Stimulated activated CD4-positive, alpha-beta T cell treated with anti-CD3 and anti-CD28 coated beads, Interleukin-15, amount 100 ng/mL, for 24 hours (primary cell): ENCODE measurements around the gene PCDHA9.
"Not testable (repeated sequence)": the region's sequence is repeated elsewhere in the genome, so short reads cannot be mapped to it uniquely, and the experiment has no call there.

Experiments
- DNase-seq: peaks from one replicate; pipeline ENCODE4 v3.0.0-alpha.2; 2020

Gene PCDHA9, protein sequence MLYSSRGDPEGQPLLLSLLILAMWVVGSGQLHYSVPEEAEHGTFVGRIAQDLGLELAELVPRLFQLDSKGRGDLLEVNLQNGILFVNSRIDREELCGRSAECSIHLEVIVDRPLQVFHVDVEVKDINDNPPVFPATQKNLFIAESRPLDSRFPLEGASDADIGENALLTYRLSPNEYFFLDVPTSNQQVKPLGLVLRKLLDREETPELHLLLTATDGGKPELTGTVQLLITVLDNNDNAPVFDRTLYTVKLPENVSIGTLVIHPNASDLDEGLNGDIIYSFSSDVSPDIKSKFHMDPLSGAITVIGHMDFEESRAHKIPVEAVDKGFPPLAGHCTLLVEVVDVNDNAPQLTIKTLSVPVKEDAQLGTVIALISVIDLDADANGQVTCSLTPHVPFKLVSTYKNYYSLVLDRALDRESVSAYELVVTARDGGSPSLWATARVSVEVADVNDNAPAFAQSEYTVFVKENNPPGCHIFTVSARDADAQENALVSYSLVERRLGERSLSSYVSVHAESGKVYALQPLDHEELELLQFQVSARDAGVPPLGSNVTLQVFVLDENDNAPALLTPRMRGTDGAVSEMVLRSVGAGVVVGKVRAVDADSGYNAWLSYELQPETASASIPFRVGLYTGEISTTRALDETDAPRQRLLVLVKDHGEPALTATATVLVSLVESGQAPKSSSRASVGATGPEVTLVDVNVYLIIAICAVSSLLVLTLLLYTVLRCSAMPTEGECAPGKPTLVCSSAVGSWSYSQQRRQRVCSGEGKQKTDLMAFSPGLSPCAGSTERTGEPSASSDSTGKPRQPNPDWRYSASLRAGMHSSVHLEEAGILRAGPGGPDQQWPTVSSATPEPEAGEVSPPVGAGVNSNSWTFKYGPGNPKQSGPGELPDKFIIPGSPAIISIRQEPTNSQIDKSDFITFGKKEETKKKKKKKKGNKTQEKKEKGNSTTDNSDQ

DNA sequence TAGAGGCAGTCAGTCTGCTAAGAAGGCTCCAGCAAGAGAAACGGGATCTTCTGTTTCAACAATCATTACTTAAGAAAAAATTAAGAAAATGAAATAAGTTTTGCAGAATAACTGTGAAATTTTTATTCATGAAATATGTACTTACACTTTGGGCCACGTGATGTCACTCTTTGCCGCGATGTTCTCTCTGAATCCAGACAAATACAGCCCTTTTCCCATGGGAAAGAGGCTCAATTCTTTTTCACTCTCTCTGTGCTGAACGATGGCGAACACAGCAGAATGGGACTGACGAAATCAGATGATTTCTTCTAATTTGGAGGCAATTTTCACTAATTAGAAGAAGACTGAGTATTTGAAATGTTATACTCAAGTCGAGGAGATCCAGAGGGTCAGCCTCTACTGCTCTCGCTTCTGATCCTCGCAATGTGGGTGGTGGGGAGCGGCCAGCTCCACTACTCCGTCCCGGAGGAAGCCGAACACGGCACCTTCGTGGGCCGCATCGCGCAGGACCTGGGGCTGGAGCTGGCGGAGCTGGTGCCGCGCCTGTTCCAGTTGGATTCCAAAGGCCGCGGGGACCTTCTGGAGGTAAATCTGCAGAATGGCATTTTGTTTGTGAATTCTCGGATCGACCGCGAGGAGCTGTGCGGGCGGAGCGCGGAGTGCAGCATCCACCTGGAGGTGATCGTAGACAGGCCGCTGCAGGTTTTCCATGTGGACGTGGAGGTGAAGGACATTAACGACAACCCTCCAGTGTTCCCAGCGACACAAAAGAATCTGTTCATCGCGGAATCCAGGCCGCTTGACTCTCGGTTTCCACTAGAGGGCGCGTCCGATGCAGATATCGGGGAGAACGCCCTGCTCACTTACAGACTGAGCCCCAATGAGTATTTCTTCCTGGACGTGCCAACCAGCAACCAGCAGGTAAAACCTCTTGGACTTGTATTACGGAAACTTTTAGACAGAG is at the start of gene PCDHA9:
Gene PCDHA9 (plus strand): TSS at position 244 of the 964 bp plus-strand sequence. CDS start 114 bp downstream, at position 358.
- DNase-seq: not testable (repeated sequence)

DNA sequence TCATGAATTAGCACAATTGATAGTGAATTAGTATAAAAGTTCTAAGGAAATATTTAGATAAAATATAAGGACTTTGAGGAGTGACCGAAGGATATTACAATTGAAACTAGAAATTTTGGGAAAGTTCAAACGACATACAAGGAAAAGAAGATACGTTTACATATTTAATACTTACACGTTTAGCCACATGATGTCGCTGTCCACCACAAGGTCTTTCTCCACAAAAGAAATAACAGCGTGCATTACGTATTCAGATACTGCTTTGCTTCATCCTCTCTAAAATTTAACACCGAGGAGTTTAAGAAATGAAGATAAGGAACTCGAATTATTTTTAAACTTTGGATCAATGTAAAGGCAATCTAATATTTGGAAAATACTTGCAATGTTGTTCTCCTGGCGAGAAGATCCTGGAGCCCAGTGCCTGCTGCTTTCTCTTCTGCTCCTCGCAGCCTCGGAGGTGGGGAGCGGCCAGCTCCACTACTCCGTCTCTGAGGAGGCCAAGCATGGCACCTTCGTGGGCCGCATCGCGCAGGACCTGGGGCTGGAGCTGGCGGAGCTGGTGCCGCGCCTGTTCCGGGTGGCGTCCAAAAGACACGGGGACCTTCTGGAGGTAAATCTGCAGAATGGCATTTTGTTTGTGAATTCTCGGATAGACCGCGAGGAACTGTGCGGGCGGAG is 47.2 kb upstream of the PCDHA9 start, which contains the start of gene PCDHA3:
Gene PCDHA3 (plus strand): TSS at position 242 of the 678 bp plus-strand sequence.
- DNase-seq: no peak

DNA sequence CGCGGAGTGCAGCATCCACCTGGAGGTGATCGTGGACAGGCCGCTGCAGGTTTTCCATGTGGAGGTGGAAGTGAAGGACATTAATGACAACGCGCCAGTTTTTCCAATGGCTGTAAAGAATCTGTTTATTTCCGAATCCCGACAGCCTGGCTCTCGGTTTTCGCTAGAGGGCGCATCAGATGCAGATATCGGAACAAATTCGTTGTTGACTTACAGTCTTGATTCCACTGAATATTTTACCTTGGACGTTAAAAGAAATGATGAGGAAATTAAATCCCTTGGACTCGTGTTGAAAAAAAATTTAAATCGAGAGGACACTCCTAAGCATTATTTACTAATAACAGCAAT is 46.7 kb upstream of the PCDHA9 start:
- no peak for DNase-seq

DNA sequence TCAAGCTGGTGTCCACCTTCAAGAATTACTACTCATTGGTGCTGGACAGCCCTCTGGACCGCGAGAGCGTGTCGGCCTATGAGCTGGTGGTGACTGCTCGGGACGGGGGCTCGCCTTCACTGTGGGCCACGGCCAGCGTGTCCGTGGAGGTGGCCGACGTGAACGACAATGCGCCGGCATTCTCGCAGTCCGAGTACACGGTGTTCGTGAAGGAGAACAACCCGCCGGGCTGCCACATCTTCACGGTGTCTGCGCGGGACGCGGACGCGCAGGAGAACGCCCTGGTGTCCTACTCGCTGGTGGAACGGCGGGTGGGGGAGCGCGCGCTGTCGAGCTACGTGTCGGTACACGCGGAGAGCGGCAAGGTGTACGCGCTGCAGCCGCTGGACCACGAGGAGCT is 45.8 kb upstream of the PCDHA9 start:
- DNase-seq: not testable (repeated sequence)

DNA sequence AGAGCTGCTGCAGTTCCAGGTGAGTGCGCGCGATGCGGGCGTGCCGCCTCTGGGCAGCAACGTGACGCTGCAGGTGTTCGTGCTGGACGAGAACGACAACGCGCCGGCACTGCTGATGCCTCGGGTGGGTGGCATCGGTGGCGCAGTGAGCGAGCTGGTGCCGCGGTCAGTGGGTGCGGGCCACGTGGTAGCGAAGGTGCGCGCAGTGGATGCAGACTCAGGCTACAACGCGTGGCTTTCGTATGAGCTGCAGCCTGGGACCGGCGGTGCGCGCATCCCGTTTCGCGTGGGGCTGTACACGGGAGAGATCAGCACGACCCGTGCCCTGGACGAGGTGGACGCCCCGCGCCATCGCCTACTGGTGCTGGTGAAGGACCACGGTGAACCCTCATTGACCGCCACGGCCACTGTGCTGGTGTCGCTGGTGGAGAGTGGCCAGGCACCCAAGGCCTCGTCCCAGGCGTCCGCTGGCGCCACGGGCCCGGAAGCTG is 45.4 kb upstream of the PCDHA9 start:
- no peak for DNase-seq

DNA sequence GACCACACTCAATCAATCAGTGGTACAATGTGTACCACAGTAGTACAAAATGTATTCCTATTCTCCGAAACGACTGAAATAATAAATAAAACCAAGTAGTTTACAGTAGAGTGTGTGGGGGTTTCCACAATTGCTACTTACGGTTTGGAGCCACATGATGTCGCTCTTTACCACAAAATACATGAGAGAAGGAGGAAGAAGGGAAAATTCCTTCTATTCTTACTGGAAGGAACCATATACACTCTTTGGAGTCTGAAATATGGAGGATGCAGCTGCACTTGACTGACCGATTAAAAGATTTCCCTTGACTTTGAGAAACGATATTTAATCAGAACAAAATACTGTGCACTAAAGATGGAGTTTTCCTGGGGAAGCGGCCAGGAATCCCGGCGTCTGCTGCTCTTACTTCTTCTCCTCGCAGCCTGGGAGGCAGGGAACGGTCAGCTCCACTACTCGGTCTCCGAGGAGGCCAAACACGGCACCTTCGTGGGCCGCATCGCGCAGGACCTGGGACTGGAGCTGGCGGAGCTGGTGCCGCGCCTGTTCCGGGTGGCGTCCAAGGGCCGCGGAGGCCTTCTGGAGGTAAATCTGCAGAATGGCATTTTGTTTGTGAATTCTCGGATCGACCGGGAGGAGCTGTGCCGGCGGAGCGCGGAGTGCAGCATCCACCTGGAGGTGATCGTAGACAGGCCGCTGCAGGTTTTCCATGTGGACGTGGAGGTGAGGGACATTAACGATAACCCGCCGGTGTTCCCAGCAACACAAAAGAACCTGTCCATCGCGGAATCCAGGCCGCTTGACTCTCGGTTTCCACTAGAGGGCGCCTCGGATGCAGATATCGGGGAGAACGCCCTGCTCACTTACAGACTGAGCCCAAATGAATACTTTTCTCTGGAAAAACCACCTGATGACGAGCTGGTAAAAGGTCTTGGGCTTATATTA is 41.1 kb upstream of the PCDHA9 start, which contains the start of gene PCDHA4:
Gene PCDHA4 (plus strand): TSS at position 235 of the 942 bp plus-strand sequence.
- DNase-seq: peak; percentile 41

DNA sequence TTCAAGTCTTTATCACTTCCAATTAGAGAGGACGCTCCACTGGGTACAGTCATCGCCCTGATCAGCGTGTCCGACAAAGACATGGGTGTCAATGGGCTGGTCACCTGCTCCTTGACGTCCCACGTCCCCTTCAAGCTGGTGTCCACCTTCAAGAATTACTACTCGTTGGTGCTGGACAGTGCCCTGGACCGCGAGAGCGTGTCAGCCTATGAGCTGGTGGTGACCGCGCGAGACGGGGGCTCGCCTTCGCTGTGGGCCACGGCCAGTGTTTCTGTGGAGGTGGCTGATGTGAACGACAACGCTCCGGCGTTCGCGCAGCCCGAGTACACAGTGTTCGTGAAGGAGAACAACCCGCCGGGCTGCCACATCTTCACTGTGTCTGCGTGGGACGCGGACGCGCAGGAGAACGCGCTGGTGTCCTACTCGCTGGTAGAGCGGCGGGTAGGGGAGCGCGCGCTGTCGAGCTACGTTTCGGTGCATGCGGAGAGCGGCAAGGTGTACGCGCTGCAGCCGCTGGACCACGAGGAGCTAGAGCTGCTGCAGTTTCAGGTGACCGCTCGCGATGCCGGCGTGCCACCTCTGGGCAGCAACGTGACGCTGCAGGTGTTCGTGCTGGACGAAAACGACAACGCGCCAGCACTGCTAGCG is 39.8 kb upstream of the PCDHA9 start:
- not testable (repeated sequence) for DNase-seq

DNA sequence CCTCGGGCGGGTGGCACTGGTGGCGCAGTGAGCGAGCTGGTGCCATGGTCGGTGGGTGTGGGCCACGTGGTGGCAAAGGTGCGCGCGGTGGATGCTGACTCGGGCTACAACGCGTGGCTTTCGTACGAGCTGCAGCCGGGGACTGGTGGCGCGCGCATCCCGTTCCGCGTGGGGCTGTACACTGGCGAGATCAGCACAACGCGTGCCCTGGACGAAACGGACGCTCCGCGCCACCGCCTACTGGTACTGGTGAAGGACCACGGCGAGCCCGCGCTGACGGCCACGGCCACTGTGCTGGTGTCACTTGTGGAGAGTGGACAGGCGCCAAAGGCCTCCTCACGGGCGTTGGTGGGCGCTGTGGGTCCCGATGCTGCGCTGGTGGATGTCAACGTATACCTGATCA is 39.3 kb upstream of the PCDHA9 start:
- no peak for DNase-seq

DNA sequence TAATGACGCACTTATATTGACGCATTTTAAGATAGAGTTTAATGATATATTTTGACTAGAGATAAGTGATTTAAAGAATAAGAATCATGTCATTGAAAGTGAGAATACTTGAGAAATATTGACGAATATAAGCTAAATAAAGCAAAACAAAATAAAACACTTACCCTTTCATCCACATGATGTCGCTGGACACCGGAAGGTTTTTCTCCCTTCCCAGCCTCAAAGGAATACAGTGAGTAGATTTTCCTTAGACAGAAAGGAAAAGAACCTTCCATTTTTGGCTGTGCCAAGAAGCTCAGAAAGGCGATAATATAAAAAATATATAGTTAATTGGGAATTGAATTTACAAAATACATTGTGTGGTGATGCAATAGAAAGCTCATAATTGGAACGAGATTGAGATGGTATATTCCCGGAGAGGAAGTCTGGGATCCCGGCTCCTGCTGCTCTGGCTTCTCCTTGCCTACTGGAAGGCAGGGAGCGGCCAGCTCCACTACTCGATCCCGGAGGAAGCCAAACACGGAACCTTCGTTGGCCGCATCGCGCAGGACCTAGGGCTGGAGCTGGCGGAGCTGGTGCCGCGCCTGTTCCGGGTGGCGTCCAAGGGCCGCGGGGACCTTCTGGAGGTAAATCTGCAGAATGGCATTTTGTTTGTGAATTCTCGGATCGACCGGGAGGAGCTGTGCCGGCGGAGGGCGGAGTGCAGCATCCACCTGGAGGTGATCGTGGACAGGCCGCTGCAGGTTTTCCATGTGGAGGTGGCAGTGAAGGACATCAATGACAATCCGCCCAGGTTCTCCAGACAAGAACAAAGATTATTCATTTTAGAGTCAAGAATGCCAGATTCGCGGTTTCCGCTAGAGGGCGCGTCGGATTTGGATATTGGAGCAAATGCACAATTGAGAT is 26.6 kb upstream of the PCDHA9 start, which contains the start of gene PCDHA5:
Gene PCDHA5 (plus strand): TSS at position 239 of the 906 bp plus-strand sequence.
- DNase-seq: peak; percentile 51

DNA sequence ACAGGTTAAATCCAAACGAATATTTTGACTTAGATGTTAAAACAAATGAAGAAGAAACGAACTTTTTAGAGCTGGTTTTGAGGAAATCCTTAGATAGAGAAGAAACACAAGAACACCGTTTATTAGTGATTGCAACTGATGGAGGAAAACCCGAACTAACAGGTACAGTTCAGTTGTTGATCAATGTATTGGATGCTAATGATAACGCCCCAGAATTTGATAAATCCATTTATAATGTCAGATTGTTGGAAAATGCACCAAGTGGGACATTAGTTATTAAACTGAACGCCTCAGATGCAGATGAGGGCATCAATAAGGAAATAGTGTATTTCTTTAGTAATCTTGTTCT is 25.9 kb upstream of the PCDHA9 start:
- no peak for DNase-seq

DNA sequence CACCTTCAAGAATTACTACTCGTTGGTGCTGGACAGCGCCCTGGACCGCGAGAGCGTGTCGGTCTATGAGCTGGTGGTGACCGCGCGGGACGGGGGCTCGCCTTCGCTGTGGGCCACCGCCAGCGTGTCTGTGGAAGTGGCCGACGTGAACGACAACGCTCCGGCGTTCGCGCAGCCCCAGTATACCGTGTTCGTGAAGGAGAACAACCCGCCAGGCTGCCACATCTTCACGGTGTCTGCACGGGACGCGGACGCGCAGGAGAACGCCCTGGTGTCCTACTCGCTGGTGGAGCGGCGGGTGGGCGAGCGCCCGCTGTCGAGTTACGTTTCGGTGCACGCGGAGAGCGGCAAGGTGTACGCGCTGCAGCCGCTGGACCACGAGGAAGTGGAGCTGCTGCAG is 25.2 kb upstream of the PCDHA9 start:
- DNase-seq: not testable (repeated sequence)

DNA sequence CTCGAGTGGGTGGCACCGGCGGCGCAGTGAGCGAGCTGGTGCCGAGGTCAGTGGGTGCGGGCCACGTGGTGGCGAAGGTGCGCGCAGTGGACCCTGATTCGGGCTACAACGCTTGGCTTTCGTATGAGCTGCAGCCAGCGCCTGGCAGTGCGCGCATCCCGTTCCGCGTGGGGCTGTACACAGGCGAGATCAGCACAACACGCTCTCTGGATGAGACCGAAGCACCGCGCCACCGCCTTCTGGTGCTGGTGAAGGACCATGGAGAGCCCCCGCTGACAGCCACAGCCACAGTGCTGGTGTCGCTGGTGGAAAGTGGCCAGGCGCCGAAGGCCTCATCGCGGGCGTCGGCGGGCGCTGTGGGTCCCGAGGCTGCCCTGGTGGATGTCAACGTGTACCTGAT is 24.7 kb upstream of the PCDHA9 start:
- no peak for DNase-seq

DNA sequence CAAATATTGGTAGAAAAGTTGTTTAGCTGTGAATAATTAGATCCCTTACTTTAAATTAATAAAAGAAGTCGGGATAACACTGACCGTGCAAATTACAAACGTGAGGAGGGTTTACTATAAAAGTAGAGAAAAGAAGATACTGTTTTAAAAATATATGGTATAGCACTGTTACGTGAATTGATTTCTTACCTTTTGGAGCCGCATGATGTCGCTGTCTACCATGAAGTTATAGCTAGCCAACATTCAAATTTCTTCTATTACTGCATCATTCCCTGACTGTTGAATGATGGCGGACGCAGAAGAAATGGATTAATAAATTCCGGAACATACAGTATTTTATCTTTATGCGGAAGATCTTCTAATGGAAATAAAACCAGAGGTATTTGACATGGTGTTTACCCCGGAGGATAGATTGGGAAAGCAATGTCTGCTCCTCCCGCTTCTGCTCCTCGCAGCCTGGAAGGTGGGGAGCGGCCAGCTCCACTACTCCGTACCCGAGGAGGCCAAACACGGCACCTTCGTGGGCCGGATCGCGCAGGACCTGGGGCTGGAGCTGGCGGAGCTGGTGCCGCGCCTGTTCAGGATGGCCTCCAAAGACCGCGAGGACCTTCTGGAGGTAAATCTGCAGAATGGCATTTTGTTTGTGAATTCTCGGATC is 20.3 kb upstream of the PCDHA9 start, which contains the start of gene PCDHA6:
Gene PCDHA6 (plus strand): TSS at position 257 of the 658 bp plus-strand sequence. CDS start 132 bp downstream, at position 389.
- DNase-seq: no peak

DNA sequence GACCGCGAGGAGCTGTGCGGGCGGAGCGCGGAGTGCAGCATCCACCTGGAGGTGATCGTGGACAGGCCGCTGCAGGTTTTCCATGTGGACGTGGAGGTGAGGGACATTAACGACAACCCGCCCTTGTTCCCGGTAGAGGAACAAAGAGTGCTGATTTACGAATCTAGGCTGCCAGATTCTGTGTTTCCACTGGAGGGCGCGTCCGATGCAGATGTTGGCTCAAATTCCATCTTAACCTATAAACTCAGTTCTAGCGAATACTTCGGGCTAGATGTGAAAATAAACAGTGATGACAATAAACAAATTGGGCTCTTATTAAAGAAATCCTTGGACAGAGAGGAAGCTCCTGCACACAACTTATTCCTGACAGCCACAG is 19.8 kb upstream of the PCDHA9 start:
- no peak for DNase-seq

DNA sequence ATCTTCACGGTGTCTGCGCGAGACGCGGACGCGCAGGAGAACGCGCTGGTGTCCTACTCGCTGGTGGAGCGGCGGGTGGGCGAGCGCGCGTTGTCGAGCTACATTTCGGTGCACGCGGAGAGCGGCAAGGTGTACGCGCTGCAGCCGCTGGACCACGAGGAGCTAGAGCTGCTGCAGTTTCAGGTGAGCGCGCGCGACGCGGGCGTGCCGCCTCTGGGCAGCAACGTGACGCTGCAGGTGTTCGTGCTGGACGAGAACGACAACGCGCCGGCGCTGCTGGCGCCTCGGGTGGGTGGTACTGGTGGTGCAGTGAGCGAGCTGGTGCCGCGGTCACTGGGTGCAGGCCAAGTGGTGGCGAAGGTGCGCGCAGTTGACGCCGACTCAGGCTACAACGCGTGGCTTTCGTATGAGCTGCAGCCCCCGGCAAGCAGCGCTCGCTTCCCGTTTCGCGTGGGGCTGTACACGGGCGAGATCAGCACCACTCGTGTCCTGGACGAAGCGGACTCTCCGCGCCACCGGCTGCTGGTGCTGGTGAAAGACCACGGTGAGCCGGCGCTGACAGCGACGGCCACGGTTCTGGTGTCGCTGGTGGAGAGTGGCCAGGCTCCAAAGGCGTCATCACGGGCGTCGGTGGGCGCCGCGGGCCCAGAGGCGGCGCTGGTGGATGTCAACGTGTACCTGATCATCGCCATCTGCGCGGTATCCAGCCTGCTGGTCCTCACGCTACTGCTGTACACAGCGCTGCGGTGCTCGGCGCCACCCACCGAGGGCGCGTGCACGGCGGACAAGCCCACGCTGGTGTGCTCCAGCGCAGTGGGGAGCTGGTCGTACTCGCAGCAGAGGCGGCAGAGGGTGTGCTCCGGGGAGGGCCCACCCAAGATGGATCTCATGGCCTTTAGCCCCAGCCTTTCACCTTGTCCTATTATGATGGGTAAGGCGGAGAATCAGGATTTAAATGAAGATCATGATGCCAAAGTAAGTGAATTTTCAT is 18.4 kb upstream of the PCDHA9 start:
- not testable (repeated sequence) for DNase-seq

DNA sequence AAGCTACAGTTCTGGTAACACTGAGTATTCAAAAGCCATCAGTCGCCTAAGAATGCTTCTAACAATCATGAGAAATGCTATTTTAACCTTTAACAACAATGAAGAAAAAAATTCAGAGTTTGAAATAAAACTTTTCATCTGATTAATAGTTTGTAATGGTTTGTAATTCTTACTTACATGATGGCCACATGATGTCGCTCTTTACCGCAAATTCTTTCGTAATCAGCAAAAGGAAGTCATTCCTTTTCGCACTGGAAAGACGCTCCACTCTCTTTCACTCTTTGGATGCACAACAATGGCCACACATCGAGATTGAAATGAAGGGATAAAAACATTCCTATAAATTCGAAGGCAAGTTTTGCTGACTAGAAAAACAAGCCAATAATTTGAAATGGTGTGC is 14.2 kb upstream of the PCDHA9 start, which contains the start of gene PCDHA7:
Gene PCDHA7 (plus strand): TSS at position 277 of the 400 bp plus-strand sequence. CDS start 115 bp downstream, at position 392.
- no peak for DNase-seq
